DND-41 (cell line): ENCODE measurements around the gene C16orf74.

Source experiments
- ATAC-seq: fragments of 200-7000 bp; cut with Tn5 transposase; 3 replicates; pipeline ENCODE4 v1.9.1; 2021; ENCODE audit warnings: low read depth; ENCODE audit not compliant: insufficient read depth
- DNase-seq: peaks from one replicate; pipeline ENCODE4 v3.0.0-alpha.2; 2020
- H2AFZ ChIP-seq: 2 replicates; pipeline ENCODE4 v1.6.0; 2012; ENCODE audit warnings: low read depth, low read length
- H3K27ac ChIP-seq: 2 replicates; pipeline ENCODE4 v1.5.1; 2012; ENCODE audit warnings: low read length, inconsistent platforms
- H3K27me3 ChIP-seq: fragments of 200-600 bp; sonication (generic); 2 replicates; pipeline ENCODE4 v1.6.0; 2012; ENCODE audit warnings: low read length, mild to moderate bottlenecking, inconsistent platforms; ENCODE audit not compliant: insufficient read depth, poor library complexity
- H3K36me3 ChIP-seq: 2 replicates; pipeline ENCODE4 v1.5.1; 2012; ENCODE audit warnings: low read length, inconsistent platforms; ENCODE audit not compliant: insufficient read depth
- H3K4me1 ChIP-seq: 2 replicates; pipeline ENCODE4 v1.5.1; 2012; ENCODE audit warnings: mild to moderate bottlenecking, low read length; ENCODE audit not compliant: insufficient read depth
- H3K4me2 ChIP-seq: 2 replicates; pipeline ENCODE4 v1.6.0; 2012; ENCODE audit warnings: mild to moderate bottlenecking, moderate library complexity, low read length, inconsistent platforms; ENCODE audit not compliant: insufficient read depth
- H3K4me3 ChIP-seq, 2 experiments: fragments of 200-600 bp in 1 of 2; shearing (Covaris generic) in 1 of 2; 2 replicates each; pipeline ENCODE4 v1.5.1; 2012 to 2016; ENCODE audit warnings: inconsistent platforms in 2 of 2, low read length in 2 of 2, mild to moderate bottlenecking in 2 of 2, low read depth in 1 of 2, moderate library complexity in 1 of 2
- H3K79me2 ChIP-seq: 2 replicates; pipeline ENCODE4 v1.6.0; 2012; ENCODE audit warnings: low read length, inconsistent platforms; ENCODE audit not compliant: insufficient read depth
- H3K9ac ChIP-seq: 2 replicates; pipeline ENCODE4 v1.6.0; 2012; ENCODE audit warnings: low read depth, mild to moderate bottlenecking, inconsistent platforms, low read length, moderate library complexity
- H3K9me3 ChIP-seq: 2 replicates; pipeline ENCODE4 v1.5.1; 2012; ENCODE audit warnings: low read length, moderate library complexity, mild to moderate bottlenecking, inconsistent platforms; ENCODE audit not compliant: insufficient read depth, severe bottlenecking
- H4K20me1 ChIP-seq: 2 replicates; pipeline ENCODE4 v1.6.0; 2012; ENCODE audit warnings: low read length; ENCODE audit not compliant: insufficient read depth
- EZH2 ChIP-seq: IDR thresholded peaks from 3 replicates; pipeline ENCODE4 v1.6.1; 2012; ENCODE audit warnings: borderline replicate concordance, low read depth, mild to moderate bottlenecking, moderate library complexity, low read length, inconsistent platforms; ENCODE audit not compliant: severe bottlenecking
- TF ChIP-seq, protein P1 (sequence below): IDR thresholded peaks from 2 replicates; pipeline ENCODE4 v1.5.1; 2012; ENCODE audit warnings: borderline replicate concordance, low read length, moderate library complexity, mild to moderate bottlenecking; ENCODE audit not compliant: poor library complexity, severe bottlenecking; ENCODE audit errors: extremely low read depth

C16orf74 gene

DNA sequence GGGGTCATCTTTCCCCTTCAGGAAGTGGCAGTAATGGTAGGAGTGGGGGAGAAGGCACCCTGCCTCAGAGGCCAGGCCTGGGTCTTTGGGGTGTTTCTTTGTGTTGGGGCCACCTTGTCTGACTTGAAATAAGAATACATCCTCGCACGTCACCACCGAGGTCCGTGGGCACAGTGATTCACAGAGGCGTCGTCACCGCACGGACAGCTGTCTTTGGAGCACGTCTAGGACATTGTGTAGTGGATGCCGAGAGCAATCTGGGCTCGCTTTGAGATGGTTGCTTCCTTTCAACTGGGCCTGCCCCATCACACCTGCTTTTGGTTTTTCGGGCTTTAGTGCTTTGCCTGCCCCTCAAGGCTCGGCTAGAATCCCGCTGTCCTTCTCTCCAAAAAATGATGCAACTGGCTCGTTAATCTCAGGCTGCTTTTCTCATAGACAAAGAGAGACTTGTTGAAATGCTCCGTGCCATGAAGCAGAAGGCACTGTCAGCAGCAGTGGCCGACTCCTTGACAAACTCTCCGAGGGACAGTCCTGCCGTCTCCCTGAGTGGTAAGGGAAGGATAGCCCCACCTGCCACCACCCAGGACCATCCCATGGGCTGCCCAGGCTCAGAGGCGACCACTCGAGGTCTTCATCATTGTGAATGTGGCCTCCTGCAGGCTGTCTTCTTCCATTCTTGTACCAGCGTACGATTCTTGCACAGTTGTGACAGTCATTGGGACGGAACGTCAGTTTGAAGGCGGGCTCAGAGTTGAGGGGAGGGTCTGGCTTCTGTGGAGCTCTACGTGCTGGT is 86.1 kb downstream of the C16orf74 start:
- Histone ChIP-seq H3K4me1 (no peaks in the 10 kb centered on the region), H3K4me3 (no peak overlapping the region), H3K27ac (no peak overlapping the region), H3K9ac (no peak overlapping the region), H3K9me3 (no peaks in the 10 kb centered on the region), H2AFZ (no peak overlapping the region), H3K36me3 (peaks cover 98% of the 10 kb centered on the region), H3K79me2 (peaks cover 9% of the 10 kb centered on the region; the same call in 1 of the 2 replicates), H3K27me3 (no peaks in the 10 kb centered on the region), H3K4me2 (no peak overlapping the region), H4K20me1 (peaks cover 60% of the 10 kb centered on the region)
- ATAC-seq (no peak), DNase-seq (no peak)
- no peak for TF ChIP-seq EZH2
- TF ChIP-seq, protein P1, sequence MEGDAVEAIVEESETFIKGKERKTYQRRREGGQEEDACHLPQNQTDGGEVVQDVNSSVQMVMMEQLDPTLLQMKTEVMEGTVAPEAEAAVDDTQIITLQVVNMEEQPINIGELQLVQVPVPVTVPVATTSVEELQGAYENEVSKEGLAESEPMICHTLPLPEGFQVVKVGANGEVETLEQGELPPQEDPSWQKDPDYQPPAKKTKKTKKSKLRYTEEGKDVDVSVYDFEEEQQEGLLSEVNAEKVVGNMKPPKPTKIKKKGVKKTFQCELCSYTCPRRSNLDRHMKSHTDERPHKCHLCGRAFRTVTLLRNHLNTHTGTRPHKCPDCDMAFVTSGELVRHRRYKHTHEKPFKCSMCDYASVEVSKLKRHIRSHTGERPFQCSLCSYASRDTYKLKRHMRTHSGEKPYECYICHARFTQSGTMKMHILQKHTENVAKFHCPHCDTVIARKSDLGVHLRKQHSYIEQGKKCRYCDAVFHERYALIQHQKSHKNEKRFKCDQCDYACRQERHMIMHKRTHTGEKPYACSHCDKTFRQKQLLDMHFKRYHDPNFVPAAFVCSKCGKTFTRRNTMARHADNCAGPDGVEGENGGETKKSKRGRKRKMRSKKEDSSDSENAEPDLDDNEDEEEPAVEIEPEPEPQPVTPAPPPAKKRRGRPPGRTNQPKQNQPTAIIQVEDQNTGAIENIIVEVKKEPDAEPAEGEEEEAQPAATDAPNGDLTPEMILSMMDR, result no peak

DNA sequence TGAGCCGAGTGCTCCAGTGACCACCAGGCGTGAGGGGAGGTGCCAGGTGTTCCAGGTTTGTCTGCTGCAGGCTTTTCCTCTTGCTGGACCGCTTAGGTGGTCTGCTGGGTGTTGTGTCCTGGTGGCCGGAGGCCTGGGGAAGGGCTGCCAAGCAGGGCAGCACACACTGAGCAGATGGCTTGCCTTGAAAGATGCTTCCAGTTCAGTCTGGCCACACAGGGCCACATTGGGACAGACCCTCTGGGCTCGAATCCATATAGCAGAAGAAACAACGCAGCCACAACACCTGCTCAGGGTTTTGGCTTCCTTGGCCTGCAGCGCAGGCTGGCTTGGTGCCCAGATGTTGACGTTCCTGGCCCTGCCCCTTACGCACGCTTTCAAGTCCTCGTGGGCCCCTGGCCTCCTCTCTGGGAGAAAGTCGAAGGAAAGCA is 87.0 kb downstream of the C16orf74 start:
- Histone ChIP-seq H3K9me3 (no peaks in the 10 kb centered on the region), H2AFZ (no peak overlapping the region), H3K9ac (no peak overlapping the region), H3K27me3 (no peaks in the 10 kb centered on the region), H3K27ac (no peak overlapping the region), H3K4me1 (no peaks in the 10 kb centered on the region), H3K4me2 (no peak overlapping the region), H3K4me3 (no peak overlapping the region), H3K79me2 (peaks cover 4% of the 10 kb centered on the region; the same call in 1 of the 2 replicates), H3K36me3 (peaks cover 98% of the 10 kb centered on the region), H4K20me1 (peaks cover 60% of the 10 kb centered on the region)
- DNase-seq (no peak), ATAC-seq (no peak)
- no peak for TF ChIP-seq EZH2
- TF ChIP-seq, protein P1, result no peak

DNA sequence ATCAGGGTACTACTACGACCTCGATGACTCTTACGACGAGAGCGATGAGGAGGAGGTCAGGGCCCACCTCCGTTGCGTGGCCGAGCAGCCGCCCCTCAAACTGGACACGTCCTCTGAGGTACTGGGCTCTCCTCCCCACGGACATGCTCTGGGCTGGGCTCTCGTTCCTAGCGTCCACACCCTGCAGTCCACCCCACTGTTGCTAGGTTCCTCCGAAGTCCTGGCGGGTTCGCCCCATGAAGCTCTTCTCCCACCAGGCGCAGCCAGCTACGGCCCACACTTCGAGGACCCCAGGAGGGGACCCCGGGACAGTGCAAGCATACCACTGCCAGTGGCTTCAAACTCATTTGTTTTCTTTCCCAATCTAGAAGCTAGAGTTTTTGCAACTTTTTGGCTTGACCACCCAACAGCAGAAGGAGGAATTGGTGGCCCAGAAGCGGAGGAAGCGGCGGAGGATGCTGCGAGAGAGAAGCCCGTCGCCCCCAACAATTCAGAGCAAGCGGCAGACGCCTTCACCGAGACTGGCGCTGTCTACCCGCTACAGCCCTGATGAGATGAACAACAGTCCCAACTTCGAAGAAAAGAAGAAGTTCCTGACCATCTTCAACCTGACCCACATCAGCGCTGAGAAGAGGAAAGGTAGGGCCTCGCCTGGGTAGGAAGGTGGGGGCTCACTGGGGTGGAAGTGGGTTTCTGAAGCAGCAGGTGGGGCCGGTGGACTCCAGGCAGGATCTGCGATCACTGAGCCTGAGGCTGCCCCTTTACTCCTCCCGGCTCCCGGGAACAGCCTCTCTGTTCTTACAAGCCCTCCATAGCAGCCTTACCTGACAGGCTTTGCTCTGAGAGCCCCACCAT is 87.7 kb downstream of the C16orf74 start:
- DNase-seq, result no peak

More for the DNA sequence above, 87.7 kb downstream of the C16orf74 start:
- Histone ChIP-seq H3K9me3 (no peaks in the 10 kb centered on the region), H2AFZ (no peak overlapping the region), H3K4me3 (no peak overlapping the region), H4K20me1 (peaks cover 61% of the 10 kb centered on the region), H3K4me1 (no peaks in the 10 kb centered on the region), H3K27me3 (no peaks in the 10 kb centered on the region), H3K36me3 (peaks cover 98% of the 10 kb centered on the region), H3K9ac (no peak overlapping the region), H3K79me2 (no peaks in the 10 kb centered on the region), H3K4me2 (no peak overlapping the region), H3K27ac (no peak overlapping the region)
- ATAC-seq, result no peak
- TF ChIP-seq EZH2, result no peak
- TF ChIP-seq, protein P1, result no peak
